GM19351 (cell line): ENCODE measurements around the gene RAB6D.
A peak's percentile ranks its signal among the peaks of the same experiment; 100 is the strongest.
"Not testable (repeated sequence)": the region's sequence is repeated elsewhere in the genome, so short reads cannot be mapped to it uniquely, and the experiment has no call there.

Source experiments
- ATAC-seq: cut with Tn5 transposase; IDR thresholded peaks from one replicate; pipeline ENCODE4 v1.9.1; 2021; ENCODE audit warnings: mild to moderate bottlenecking, moderate library complexity; ENCODE audit not compliant: unreplicated experiment

Gene RAB6D

DNA sequence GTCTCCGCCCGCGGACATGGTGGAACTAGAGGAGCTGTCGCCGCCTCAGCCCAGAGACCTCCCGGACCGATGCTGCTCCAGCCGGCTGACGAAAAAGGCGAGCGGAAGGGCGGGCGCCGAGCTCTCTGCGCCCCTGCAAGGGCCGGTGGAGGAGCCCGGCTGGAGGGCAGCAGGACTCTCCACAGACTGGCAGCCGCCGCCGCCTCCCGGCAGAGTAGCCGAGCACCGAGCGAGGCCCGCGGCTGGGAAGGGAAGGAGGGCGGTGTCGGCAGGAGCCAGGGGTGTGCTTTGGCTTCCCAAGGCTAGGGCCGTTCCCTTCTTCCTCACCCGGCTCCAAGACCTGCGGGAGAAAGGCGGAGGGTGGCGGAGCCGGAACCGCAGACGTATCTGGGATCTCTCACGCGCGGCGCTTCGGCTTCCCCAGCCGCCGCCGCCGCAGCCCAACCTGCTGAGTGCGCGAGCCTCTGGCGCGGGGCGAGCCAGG is at the start of gene RAB6D:
Gene RAB6D (minus strand): TSS at position 466 of the 484 bp plus-strand sequence. CDS start 448 bp downstream, at position 18.
- ATAC-seq = peak; percentile 43

DNA sequence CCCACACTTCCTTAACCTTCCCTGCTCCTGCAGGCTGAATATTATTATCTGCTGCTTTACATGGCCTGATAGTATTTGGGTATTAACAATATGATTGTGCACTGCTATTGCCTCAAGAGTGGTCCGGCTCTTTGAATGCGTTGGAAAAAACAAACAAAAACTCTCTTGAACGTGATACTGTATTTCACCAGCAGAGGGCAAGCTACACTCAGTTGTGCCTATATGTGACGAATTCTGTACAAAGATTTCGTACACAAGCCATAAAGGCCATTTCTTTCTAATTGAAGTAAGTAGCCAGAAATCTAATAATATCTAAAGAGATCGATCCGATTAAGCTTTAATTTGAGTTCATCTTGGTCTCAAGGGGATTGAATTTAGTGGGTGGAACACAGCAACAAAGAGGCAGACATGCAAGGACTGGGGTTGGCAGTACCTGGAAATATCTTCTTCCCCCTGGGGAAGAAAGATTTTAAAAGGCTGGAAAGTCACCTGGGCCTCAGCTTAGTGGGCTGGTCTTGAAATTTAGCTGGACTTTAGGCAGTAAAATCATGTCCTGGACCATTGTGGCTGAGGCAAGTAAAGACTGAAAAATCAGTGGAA is 49.3 kb upstream of the RAB6D start:
- ATAC-seq = peak; percentile 83

DNA sequence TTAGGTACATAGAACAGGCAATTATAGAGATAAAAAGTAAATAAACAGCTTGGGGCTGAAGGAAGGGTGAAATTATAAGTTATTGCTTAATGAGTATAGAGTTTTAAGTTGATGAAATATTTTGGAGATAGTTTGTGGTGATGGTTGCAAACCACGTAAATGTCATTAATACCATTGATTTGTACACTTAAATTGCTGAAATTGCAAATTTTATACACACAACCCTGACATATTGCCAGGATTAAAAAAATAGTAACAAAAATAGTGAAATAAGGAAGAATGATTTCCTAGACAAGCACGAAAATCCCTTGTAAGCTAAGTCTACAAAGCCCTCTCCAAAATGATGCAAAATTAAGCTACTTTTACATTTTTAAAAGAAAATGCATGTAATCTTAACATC is 46.2 kb upstream of the RAB6D start:
- no peak for ATAC-seq

DNA sequence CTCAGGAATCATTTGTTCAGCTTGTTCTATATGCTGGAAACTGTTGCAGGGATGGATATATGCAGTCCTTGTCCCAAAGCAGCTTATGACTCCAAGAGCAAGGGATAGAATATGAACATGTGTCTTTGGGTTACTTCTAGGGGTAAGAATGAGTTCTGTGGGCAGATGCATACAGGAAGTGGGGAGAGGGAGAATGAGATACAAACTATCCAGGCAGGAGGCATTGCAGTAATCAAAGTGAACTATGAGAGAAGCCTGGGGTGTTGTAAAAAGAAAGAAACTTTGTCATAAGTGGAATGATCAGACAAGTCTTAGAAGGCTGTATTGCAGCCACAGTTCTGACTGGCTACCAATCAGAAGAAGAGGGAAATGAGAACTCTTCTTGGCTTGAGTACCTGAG is 44.8 kb upstream of the RAB6D start:
- ATAC-seq = no peak

DNA sequence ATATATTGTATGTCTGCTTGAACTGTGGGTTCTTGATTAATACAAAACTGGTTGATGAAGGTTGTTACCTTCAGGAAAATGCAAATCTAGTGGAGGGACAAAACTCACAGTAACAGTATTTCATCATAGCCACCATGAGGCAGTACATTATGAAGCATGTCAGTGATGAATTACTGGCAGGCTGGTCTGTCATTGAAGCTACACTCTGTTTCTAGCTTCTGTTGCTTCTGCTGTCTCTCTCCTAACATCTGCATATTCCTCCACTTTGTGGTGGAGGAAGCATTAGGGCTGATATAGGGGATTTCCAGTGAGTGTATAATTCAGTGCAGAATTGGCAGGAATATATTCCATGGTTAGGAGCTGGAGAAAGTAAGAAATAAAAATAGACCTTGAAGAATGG is 44.2 kb upstream of the RAB6D start:
- ATAC-seq = no peak

DNA sequence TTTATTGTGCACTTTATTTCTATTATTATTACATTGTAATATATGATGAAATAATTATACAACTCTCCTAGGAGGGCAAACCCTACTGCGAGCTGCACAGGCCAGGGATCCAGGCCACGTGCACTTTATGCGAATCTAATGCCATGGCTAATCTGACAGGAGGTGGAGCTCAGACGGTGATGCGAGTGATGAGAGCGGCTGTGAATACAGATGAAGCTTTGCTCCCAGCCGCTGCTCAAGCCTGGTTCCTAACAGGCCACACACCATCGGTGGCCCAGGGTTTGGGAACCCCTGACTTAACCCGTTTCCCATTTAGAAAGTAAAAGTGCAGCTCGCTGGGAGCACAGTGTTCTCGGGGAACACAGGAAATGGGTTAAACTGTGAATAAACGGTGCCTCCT is 40.8 kb upstream of the RAB6D start:
- no peak for ATAC-seq

DNA sequence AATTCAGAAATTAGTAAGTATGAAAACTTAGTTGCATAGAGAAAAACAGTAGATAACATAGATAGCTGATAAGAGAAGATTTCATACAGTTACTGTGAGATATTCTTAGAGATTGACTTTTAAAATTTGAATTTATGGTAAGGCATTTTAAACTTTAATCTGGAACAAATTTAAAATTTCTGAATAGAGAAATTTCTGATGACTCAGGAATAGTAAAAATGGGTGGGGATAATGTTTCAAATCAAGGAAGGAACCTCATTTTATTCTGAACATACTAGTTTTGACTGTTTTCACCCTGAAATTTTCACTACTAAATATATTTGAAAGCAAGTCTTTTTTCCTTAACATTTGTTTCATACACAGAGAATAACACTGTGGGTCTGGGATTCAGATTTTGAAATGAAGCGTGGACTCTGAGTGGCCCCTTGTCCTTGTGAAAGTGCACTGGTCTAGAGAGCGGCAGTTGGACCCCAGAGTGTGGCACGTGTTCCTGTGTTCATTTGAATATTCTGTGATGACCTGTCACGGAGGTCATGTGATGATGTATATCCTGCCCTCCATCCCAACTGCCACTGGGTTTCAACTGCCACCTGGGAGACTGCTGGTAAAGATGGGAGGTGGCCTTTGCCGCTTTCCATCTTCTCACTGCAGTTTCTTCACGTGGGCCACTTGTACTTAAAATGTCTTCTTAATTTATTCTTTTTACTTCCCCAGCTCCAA is 38.5 kb upstream of the RAB6D start:
- no peak for ATAC-seq

DNA sequence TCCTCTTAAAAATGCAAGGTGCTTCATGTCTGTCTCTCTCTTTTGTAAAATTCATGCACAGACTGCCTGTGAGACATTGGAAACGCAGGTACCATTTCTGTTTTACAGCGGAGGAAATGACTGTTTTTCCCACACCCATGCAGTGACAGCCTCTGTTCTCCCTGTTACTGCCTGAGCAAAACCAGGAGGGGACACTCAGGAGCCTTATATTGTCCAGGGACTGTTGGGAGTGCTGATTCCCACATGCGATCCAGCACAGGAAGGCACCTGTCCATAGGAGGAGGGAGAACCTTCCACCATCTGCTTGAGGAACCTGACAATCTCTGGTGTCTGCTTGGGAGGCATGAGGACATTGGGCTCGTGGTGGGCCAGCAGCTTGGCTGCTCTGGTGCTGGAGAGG is 36.9 kb upstream of the RAB6D start:
- no peak for ATAC-seq

DNA sequence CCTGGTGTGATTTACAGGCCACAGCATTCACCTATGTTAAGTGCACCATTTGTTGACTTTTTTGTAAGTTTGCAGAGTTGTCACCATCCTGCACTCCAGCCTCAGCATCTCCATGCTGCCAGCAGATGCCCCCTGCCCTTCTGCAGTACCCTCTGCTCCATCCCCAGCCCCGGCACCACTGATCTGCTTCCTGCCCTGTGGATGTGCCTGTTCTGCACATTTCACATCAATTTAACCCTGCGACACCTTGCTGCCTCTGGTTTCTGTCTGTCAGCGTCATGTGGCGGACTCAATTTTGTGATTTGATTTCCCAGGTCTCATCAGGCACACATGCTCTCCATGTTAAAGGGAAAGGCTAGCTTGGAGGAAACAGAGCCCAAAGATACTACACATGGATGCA is 36.5 kb upstream of the RAB6D start:
- not testable (repeated sequence) for ATAC-seq

DNA sequence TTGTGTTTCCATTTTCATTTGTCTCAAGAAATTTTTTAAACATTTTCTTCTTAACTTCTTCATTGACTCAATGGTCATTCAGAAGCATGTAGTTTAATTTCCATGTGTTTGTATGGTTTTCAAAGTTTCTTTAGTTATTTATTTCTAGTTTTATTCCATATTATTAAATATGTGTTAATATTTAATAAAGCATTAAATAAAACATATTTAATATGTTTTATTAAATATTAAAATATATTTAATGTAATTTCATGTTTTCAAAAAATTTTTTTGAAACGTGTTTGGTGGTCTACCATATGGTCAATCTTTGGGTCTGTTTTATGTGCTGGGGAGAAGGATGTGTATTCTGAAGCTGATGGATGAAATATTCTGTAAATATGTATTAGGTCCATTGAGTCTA is 32.2 kb upstream of the RAB6D start:
- ATAC-seq = not testable (repeated sequence)

DNA sequence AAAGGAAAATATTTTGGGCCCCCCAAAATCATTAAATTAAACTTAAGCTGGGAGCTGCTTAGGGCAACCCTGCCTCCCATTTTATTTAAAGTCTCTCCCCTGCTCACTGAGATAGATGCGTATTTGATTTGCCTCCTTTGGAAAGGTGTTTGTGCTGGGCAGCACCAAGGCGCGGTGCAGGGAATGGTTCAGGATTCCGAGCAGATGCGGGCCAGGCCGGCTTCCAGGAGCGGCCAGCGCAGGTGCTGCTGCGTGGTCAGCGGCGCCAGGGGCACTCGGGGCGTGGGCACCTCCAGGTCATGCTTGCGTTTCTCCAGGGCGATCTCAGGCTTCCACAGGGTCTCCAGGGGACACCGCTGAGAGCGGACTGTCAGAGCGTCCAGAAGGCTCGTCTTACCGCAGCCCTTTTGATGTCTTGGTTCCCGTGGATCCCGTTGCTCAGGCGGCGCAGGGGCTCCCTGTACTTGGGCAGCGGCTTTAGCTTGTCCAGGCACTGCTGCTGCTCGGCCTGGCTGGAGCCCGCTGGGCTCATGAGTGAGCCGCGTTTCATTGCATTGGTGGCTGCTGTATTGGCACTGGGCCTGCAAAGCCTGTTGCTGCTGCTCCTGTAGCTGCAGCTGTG is 31.2 kb upstream of the RAB6D start:
- ATAC-seq = not testable (repeated sequence)

DNA sequence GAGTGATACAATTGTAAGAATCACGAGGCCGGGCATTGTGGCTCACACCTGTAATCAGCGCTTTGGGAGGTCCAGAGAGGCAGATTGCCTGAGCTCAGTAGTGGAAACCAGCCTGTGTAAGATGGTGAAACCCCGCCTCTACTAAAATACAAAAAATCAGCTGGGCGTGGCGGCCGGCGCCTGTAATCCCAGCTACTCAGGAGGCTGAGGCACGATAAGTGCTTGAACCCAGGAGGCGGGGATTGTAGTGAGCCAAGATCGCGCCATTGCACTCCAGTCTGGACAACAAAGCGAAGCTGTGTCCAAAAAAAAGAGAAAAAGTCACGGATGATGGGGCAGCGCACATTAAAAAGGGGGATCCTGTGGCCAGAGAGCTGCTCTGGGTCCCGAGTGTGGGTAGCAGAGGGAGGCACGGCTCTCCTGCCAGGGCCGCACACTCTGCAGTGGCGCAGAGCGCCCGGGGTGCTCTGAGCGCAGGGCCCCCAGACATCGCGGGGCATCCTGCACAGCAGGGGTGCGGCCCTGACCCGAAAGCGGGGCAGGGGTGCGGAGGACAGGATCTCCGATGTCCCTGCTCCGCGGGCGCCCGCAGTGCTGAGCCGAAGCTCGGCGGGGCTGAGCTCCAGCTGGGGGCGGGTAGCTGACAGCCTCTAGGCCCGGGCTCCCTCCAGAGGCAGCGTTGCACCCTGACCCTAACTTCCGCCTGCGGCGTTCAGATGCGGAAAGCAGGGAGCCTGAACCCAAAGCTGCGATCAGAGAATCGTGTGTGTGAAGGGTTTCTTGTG is 30.4 kb upstream of the RAB6D start:
- ATAC-seq = no peak

DNA sequence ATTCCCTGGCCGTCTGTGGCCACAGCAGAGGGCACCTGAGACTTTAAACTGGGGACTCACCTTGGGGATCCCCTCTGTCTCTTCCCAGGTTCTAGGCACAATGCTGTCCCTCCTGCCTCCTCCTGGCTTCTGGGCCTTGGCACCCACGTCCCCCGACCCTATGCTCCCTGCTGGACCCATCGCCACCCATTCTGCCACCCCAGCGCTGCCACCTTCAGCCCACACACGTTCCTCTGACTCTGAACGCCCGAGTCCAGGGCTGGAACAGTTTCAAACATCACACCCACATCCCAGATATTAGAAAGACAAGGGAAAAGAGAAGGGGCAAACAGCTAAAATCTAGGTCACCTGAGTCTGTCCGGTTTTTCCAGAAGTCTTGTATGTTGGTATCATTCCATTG is 28.0 kb upstream of the RAB6D start:
- ATAC-seq = not testable (repeated sequence)

DNA sequence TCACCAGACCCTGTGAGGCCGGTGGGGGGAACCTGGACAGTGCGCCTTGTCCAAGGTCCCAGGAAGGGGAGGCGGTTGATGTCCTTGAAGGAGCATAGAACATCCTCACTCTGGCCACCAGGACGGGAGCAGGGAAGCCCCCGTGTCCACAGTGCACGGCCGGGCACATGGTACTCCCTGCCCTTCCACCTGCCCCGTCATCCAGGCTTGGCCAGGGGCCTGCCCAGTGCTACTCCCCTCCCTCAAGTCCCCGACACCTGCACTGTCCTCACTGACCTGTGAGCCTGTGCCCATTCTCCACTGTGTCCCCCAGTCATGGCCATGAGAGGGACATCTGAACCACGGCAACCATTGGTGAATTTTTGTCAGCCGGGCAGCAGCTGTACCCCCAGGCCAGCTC is 27.5 kb upstream of the RAB6D start:
- not testable (repeated sequence) for ATAC-seq

DNA sequence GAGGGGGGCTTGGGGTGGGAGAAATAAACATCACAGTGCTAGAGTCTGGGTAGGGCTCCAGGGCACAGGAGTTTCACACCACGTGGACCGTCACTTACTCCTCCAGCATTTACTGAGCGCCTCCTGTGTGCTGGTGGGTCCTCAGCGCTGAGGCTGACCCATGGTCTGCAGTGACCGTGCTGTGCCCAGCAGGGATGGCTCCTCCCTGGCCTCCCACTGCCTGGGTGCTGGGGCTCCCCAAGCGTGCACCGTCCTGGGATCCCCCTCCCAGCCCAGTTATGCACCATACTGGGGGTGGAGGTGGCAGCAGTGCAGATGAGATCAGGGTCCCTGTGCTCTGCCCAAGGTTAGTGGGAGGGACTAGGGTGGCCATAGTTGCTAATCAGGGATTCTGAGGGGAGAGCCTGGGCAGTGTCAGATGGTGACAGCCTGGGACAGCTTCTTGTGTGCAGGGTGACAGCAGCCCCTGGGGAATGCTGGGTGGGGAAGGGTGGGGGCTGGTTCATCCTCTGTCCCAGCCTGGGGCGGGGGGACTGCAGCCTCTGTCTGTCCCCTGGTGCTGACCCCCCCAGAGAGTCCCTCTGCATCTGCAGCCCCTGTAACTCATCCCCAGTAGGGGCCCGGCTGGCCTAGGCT is 26.6 kb upstream of the RAB6D start:
- ATAC-seq = not testable (repeated sequence)

DNA sequence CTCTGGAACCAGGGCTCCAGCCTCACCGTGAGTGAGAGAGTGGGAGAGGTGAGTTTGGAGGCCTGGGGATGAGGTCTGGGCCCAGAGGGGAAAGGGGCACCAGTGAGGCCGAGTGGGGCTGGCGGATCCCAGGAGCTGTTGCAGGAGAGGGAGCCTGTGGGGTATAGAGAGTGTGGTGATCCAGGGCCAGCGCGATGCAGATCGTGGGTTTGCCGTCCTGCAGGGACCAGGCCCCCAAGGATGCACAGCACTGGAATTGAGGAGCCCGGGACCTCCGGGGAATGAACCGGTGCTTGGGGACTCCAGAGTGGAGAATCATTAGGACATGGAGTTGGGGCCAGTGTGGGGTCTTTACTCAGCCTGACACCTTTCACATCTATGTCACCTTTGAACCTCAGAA is 25.7 kb upstream of the RAB6D start:
- no peak for ATAC-seq

DNA sequence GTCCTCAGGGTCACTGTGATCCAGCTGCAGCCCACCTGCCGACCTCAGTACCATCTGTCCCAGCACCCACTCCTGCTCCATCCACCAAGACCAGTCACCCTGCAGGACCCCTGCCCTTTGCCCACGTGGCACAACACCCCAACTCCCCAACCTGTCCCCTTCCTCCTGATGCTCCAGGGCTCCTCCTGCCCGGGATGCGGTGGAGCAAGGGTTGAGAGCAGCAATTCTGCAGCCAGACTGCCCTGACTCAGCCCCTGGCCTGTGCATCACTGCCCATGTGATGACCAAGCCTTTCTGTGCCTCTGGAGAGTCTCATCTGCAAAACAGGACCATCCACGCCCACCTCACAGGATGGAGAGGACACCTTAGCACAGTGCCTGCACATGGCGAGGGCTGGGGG is 24.9 kb upstream of the RAB6D start:
- not testable (repeated sequence) for ATAC-seq

DNA sequence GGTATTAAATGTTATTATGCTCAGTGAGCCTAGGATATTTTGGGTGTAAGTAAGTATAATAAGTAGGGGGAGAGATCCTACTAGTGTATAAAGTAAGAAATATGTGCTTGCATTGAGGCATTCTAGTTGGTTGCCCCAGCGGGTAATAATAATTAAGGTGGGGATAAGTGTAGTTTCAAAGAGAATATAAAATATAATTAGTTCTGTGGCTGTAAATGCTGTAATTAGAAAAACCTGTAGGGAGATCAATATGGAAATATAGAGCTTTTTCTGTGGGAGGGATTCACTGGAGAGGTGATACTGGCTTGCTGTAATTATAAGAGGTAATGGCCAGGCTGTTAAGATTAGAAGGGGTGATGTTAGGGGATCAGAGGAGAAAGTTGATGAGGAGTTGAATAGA is 9.1 kb upstream of the RAB6D start:
- not testable (repeated sequence) for ATAC-seq

DNA sequence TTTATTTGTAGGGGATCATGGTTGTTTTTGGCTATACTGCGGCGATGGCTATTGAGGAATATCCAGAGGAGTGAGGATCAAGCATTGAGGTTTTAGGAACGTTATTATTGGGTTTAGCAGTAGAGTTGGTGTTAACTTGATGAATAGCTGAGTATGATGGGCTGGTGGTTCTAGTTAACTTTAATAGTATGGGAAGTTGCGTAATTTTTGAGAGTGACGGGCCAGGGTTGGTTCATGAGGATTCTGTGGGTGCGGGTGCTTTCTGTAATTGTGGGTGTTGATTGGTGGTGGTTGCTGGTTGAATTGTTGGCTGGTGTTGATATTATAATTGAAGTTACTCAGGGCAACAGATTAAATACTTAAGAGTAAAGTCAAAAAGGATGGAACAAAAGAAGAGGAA is 6.0 kb upstream of the RAB6D start:
- no peak for ATAC-seq

DNA sequence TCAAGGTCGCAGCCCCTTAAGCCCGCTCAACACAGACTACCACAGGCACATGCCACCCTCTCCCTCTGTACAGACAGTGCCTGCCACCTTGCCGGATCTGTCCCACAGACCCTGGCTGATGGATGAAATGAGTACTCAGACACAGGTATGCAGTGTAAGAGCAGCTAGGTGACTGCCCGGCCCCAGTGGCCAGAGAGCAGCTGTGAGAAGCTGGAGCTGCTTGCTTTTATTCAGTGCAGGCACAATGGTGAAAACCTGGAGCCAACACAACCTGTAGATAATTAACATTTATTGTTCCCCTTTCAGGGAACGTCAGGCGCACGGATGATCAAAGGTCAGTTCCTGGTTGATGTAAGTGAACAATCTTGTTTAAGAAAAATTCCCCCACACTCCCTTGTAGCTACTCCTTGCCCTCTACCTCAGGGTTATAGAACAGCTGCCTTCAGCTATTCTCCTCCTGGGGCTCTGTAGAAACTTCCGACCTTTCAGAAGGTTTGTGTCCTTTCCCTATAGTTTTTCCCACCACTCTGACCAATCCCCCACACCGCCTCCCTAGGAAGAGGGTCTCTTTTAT is 4.6 kb upstream of the RAB6D start:
- ATAC-seq = not testable (repeated sequence)
